Colonic mucosa (tissue), 4 donors: ENCODE data around the gene ZDHHC13. TPM values are rescaled to one million over a fixed set of nuclear protein-coding genes. Genes with fewer than 3 reads are reported as not detected.

Experiments
- DNase-seq: peaks from one replicate; pipeline ENCODE4 v3.0.0-alpha.2; 2020
- H3K27ac ChIP-seq: fragments of 200-600 bp; one replicate; pipeline ENCODE4 v1.8.0; 2021
- H3K27me3 ChIP-seq: fragments of 200-600 bp; one replicate; pipeline ENCODE4 v1.8.0; 2021
- H3K36me3 ChIP-seq: fragments of 200-600 bp; one replicate; pipeline ENCODE4 v1.8.0; 2021
- H3K4me1 ChIP-seq: fragments of 200-600 bp; one replicate; pipeline ENCODE4 v1.8.0; 2021; ENCODE audit warnings: mild to moderate bottlenecking
- H3K4me3 ChIP-seq: fragments of 200-600 bp; one replicate; pipeline ENCODE4 v1.8.0; 2021
- H3K9ac ChIP-seq, 2 donors: one replicate each; pipeline ENCODE4 v1.7.0; 2013; ENCODE audit warnings: control low read depth in 2 of 2, low read depth in 2 of 2, low read length in 2 of 2
- H3K9me3 ChIP-seq: fragments of 200-600 bp; one replicate; pipeline ENCODE4 v1.8.0; 2021
- intact Hi-C: fragments of 100-400 bp; cut with DNase I; formaldehyde crosslinking; loops from one replicate; pipeline ENCODE4 v1.14.1; 2022
- total RNA-seq, 2 donors: library from RNA; stranded (reverse); fragmentation: NEBNext Ultra II Directional in 1 of 2; extraction: Animal tissue kit (Norgen Biotek cat#: 25700) in 1 of 2; gene quantifications; one replicate each; pipeline ENCODE4 v1.2.1, GENCODE V29; 2021
- TF ChIP-seq, protein P1 (sequence below): fragments of 200-600 bp; IDR thresholded peaks from one replicate; pipeline ENCODE4 v1.8.0; 2022; ENCODE audit warnings: antibody characterized with exemption, mild to moderate bottlenecking
- donor health status: healthy.
- donor health status: DM: no; HTN: no; CAD: no.
- donor health status: DM: no; HTN: no; CAD: no.

ZDHHC13 gene
- total RNA-seq, 2 donors from 2014 or later, result 30.8 to 35.0 TPM

DNA sequence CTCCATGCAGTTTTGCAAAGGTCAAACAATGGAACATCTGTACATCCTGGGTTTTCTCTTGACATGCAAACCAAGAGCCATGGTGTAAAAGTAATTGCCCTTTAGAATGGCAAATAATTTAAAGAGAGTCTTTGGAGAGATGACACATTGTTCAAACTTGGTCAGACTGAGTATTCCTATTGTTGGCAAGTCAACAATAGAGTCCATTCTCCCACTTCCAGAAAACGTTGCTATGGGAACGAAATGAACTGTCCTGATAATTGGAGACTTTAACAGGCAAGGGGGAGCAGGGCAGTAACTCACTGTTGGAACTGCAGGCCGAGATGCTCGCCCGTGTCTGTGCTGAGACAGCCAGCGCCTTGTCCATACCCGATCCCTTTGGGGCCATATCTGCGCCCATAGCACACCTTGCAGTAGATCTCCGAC, 70.9 kb downstream of the ZDHHC13 start:
- intact Hi-C loops, result no loop called here
- H3K27me3 ChIP-seq, result no peaks in the 10 kb centered on the region
- no peaks in the 10 kb centered on the region for H3K4me1 ChIP-seq
- H3K4me3 ChIP-seq, result no peak overlapping the region
- TF ChIP-seq, protein P1, sequence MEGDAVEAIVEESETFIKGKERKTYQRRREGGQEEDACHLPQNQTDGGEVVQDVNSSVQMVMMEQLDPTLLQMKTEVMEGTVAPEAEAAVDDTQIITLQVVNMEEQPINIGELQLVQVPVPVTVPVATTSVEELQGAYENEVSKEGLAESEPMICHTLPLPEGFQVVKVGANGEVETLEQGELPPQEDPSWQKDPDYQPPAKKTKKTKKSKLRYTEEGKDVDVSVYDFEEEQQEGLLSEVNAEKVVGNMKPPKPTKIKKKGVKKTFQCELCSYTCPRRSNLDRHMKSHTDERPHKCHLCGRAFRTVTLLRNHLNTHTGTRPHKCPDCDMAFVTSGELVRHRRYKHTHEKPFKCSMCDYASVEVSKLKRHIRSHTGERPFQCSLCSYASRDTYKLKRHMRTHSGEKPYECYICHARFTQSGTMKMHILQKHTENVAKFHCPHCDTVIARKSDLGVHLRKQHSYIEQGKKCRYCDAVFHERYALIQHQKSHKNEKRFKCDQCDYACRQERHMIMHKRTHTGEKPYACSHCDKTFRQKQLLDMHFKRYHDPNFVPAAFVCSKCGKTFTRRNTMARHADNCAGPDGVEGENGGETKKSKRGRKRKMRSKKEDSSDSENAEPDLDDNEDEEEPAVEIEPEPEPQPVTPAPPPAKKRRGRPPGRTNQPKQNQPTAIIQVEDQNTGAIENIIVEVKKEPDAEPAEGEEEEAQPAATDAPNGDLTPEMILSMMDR, result no peak
- no peaks in the 10 kb centered on the region for H3K9me3 ChIP-seq
- DNase-seq, result no peak
- no peak overlapping the region for H3K27ac ChIP-seq
- no peak overlapping the region for H3K9ac ChIP-seq
- H3K36me3 ChIP-seq, result no peaks in the 10 kb centered on the region

DNA sequence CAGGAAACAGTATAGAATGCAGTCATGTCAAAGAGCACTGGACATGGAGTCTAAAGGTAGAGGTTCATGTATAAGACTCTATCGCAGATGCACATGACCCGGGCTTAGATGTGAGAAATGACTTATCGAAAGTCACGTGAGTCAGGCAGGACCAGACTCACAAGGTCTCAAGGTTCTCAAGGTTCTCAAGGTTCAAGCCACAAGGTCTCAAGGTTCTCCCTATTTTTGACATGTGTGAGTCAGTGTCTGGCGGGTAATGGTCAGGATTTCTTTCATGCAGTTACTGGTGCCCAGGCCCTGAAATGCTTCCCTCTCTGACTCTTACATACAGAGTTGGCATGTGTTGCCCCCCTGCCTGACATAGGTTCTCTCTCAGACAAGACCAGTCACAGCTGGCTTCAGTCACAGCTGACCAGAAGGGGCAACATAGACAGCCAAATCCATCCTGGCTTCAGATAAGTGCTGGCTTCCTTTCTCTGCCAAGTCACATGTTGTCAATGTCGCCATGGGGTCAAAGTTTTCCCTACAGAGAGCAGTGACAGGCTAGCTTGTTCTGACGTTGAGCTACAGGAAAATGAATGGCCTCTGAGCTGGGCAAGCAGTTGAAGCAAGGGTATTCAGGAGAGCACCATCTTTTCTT, 74.7 kb downstream of the ZDHHC13 start:
- no peak overlapping the region for H3K27ac ChIP-seq
- TF ChIP-seq, protein P1, result no peak
- no peak overlapping the region for H3K4me3 ChIP-seq
- intact Hi-C loops, result no loop called here
- H3K9me3 ChIP-seq, result no peaks in the 10 kb centered on the region
- no peaks in the 10 kb centered on the region for H3K27me3 ChIP-seq
- no peaks in the 10 kb centered on the region for H3K4me1 ChIP-seq
- no peaks in the 10 kb centered on the region for H3K36me3 ChIP-seq
- H3K9ac ChIP-seq, result no peak overlapping the region
- DNase-seq, result peak; percentile 31

DNA sequence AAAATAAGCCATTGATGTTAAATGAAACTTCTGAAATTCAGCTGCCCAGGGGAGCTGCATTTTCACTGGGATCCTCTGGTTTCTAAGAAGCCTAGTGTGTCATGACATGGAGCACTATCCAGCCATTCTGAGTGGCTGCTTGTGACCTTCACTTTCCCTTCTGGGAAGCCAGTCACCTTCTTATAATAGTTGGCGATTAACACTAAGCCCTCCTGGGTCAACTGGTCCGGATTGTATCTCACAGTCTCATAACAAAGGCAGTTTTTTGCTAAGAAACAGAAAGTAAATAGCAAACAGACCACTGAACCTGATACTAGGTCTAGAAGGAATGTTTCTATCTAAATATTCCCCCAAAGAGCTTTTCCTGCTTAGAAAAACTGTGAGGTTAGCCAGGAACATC, 76.9 kb downstream of the ZDHHC13 start:
- Histone ChIP-seq H3K9me3 (no peaks in the 10 kb centered on the region), H3K36me3 (no peaks in the 10 kb centered on the region), H3K4me1 (no peaks in the 10 kb centered on the region), H3K27me3 (no peaks in the 10 kb centered on the region), H3K9ac (no peak overlapping the region), H3K4me3 (no peak overlapping the region), H3K27ac (no peak overlapping the region)
- intact Hi-C loops, result no loop called here
- DNase-seq, result no peak
- TF ChIP-seq, protein P1, result no peak

DNA sequence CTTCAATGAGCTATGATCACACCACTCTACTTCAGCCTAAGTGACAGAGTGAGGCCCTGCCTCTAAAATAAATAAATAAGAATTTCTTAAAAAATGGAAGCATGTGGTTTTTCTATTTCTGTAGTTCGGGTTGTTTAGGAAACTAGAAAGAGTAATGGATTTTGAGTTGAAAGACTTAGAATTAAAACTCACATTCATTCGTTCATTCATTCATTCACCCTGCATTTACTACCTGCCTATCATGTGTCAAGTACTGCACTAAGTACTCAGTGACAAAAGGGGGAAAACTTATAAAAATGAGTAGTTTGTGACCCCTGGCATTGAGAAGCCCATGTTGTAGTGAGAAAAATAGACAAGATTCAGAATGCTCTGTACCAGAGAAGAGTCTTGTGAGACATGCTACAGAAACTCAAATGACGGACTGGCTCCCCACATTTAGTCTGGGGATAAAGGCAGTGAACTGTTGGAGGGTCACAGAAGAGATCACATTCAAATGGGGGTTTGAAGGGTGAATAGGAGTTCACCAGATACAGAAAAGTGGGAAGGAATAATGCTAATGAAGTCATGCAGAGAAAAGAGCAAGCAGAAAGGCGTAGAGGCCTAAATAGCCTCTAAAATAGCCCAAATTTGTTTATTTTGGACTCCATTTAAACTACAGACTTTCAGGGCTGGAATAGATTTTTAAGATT, 77.8 kb downstream of the ZDHHC13 start:
- TF ChIP-seq, protein P1, result no peak
- H3K4me1 ChIP-seq, result no peaks in the 10 kb centered on the region
- H3K9me3 ChIP-seq, result no peaks in the 10 kb centered on the region
- no peak for DNase-seq
- H3K36me3 ChIP-seq, result no peaks in the 10 kb centered on the region
- intact Hi-C loops, result no loop called here
- H3K4me3 ChIP-seq, result no peak overlapping the region
- H3K9ac ChIP-seq, result no peak overlapping the region
- no peak overlapping the region for H3K27ac ChIP-seq
- H3K27me3 ChIP-seq, result no peaks in the 10 kb centered on the region

DNA sequence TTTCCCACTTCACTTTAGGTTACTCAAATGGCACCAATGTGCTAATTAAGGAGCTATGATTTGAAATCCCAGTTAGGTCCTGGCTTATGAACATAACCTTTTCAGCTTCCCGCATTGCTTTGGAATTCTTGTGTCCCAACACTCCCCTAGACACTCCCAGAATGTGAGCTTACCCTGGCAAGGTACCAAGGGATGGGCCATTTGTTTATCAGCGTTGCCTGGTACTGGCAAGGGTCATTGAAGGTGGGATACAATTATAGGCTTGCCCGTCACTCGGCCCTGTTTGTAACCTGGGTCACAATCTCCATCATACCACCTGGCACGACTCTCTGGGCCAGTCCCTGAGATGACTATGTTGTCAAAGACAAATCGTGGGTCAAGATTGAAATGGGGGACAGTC, 79.5 kb downstream of the ZDHHC13 start:
- H3K27me3 ChIP-seq, result no peaks in the 10 kb centered on the region
- no peak overlapping the region for H3K9ac ChIP-seq
- no peaks in the 10 kb centered on the region for H3K4me1 ChIP-seq
- no peak for DNase-seq
- H3K9me3 ChIP-seq, result no peaks in the 10 kb centered on the region
- intact Hi-C loops, result no loop called here
- TF ChIP-seq, protein P1, result no peak
- no peaks in the 10 kb centered on the region for H3K36me3 ChIP-seq
- no peak overlapping the region for H3K4me3 ChIP-seq
- H3K27ac ChIP-seq, result no peak overlapping the region
